Subcutaneous adipose tissue (tissue), 4 donors: ENCODE measurements around the gene ECSIT. TPM values are rescaled to one million over a fixed set of nuclear protein-coding genes. Genes with fewer than 3 reads are reported as not detected.

Experiments used
- small RNA-seq: library from RNA; depleted of rRNA; stranded (forward); fragments of <200 nt; gene quantifications from one replicate; pipeline ENCODE3, GENCODE V24; 2016
- total RNA-seq, 4 donors: library from RNA; depleted of rRNA; stranded (reverse); fragments of >200 nt; gene quantifications; one replicate each; pipeline ENCODE4 v1.1.0, GENCODE V29; 2016
- TF ChIP-seq, protein P1 (sequence below): fragments of 450-650 bp; IDR thresholded peaks from one replicate; pipeline ENCODE4 v1.5.1; 2016; ENCODE audit warnings: low read depth, mild to moderate bottlenecking, control low read depth, antibody characterized with exemption, moderate library complexity

The ECSIT gene
- total RNA-seq, 4 donors from 2014 or later, result 25.3 to 47.6 (median 35.7) TPM

DNA sequence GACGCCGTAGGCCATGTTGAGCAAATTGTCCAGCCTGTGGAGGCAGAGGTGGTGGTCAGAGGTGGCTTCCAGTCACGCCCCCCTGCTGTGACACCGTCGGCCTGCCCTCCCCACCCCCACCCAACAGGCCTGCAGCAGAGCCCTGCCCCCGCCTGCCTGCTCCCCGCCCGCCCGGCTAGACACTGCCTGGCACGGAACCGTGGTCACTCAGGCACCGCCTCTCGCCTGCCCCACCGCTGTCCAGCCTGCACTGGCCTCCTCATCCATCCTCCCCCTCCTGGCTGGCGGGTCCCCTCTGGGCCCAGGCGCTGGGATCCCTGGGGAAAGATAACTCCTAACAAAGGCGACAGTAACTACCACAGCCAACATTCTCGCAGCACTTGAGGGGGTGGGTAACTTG, 71.8 kb downstream of the ECSIT start:
- TF ChIP-seq, protein P1, sequence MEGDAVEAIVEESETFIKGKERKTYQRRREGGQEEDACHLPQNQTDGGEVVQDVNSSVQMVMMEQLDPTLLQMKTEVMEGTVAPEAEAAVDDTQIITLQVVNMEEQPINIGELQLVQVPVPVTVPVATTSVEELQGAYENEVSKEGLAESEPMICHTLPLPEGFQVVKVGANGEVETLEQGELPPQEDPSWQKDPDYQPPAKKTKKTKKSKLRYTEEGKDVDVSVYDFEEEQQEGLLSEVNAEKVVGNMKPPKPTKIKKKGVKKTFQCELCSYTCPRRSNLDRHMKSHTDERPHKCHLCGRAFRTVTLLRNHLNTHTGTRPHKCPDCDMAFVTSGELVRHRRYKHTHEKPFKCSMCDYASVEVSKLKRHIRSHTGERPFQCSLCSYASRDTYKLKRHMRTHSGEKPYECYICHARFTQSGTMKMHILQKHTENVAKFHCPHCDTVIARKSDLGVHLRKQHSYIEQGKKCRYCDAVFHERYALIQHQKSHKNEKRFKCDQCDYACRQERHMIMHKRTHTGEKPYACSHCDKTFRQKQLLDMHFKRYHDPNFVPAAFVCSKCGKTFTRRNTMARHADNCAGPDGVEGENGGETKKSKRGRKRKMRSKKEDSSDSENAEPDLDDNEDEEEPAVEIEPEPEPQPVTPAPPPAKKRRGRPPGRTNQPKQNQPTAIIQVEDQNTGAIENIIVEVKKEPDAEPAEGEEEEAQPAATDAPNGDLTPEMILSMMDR, result no peak

DNA sequence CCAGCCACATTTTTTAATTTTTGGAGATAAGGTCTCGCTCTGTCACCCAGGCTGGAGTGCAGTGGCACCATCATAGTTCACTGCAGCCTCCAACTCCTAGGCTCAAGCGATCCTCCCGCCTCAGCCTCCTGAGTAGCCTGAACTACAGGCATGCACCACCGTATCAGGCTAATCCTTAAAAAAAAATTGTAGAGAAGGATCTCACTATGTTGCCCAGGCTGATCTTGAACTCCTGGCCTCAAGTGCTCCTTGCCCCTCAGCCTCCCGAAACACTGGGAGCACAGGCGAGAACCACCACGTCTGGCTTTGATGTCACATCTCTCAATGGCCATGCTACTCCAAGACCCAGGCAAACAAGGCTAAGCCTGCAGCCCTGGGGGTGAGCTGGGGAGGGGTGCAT, 72.3 kb downstream of the ECSIT start:
- TF ChIP-seq, protein P1, result no peak

Small RNA genes lying within 50 kb of the gene (small RNA-seq; reads per million reads assigned to genes)
- gene MIR7974 (not detected), gene RN7SL833P (not detected)

Other genes with a start within 250 kb of the ECSIT start
- gene TSPAN16, start 233.0 kb downstream of the ECSIT start, total RNA-seq, result not detected
- 10 to 100 TPM in 3 of 4 donors, 1 to 10 TPM in 1; 8.0 to 13.4 (median 11.5) TPM for gene RAB3D, start 189.5 kb downstream of the ECSIT start, total RNA-seq
- gene TMEM205, start 182.9 kb downstream of the ECSIT start, total RNA-seq, result 100 to 1,000 TPM; 154 to 170 (median 160) TPM
- 10 to 100 TPM in 3 of 4 donors, 1 to 10 TPM in 1; 4.6 to 33.2 (median 15.7) TPM for gene CCDC159, start 182.6 kb downstream of the ECSIT start, total RNA-seq
- 10 to 100 TPM in 2 of 4 donors, 1 to 10 TPM in 2; 4.2 to 19.6 (median 9.3) TPM for gene PLPPR2, start 173.7 kb downstream of the ECSIT start, total RNA-seq
- gene SWSAP1, start 154.5 kb downstream of the ECSIT start, total RNA-seq, result 1 to 10 TPM in 2 of 4 donors, under 1 TPM in 1, not detected in 1; 0.66 to 3.0 (median 1.0) TPM
- gene EPOR, start 144.8 kb downstream of the ECSIT start, total RNA-seq, result 1 to 10 TPM; 1.5 to 8.1 (median 5.0) TPM
- 10 to 100 TPM in 1 of 4 donors, 1 to 10 TPM in 3; 4.7 to 17.5 (median 6.1) TPM for gene RGL3, start 109.8 kb downstream of the ECSIT start, total RNA-seq
- gene ODAD3, start 94.0 kb downstream of the ECSIT start, total RNA-seq, result under 1 TPM in 2 of 4 donors, not detected in 2; 0.17 to 0.33 TPM
- gene PRKCSH, start 93.5 kb downstream of the ECSIT start, total RNA-seq, result 100 to 1,000 TPM in 1 of 4 donors, 10 to 100 TPM in 3; 45.0 to 109 (median 76.1) TPM
- gene ELAVL3, start 48.1 kb downstream of the ECSIT start, total RNA-seq, result not detected
- 1 to 10 TPM in 3 of 4 donors, under 1 TPM in 1; 0.98 to 4.7 (median 3.4) TPM for gene ZNF653, start 23.3 kb downstream of the ECSIT start, total RNA-seq
- 1 to 10 TPM; 2.7 to 9.3 (median 5.2) TPM for gene CNN1, start 9.7 kb upstream of the ECSIT start, total RNA-seq
- gene ELOF1, start 30.1 kb upstream of the ECSIT start, total RNA-seq, result 10 to 100 TPM; 19.9 to 29.2 (median 27.4) TPM
- gene ACP5, start 48.5 kb upstream of the ECSIT start, total RNA-seq, result 100 to 1,000 TPM in 1 of 4 donors, 10 to 100 TPM in 3; 38.2 to 474 (median 69.0) TPM
- gene ZNF627, start 68.3 kb upstream of the ECSIT start, total RNA-seq, result 10 to 100 TPM in 3 of 4 donors, 1 to 10 TPM in 1; 6.2 to 10.8 (median 10.4) TPM
- 1 to 10 TPM; 6.4 to 9.3 (median 8.2) TPM for gene ZNF823, start 209.8 kb upstream of the ECSIT start, total RNA-seq
- 10 to 100 TPM; 10.0 to 14.9 (median 11.2) TPM for gene ZNF441, start 237.9 kb upstream of the ECSIT start, total RNA-seq